IPS-18c (cell line): ENCODE measurements around the gene NELL1.
"Not testable (repeated sequence)": the region's sequence is repeated elsewhere in the genome, so short reads cannot be mapped to it uniquely, and the experiment has no call there.

Experiments
- H3K4me3 ChIP-seq: 2 replicates; pipeline ENCODE4 v1.7.0; 2013; ENCODE audit warnings: low read depth, mild to moderate bottlenecking, low read length, moderate library complexity; ENCODE audit not compliant: insufficient read depth
- H3K9me3 ChIP-seq: one replicate; pipeline ENCODE4 v1.6.1; 2013; ENCODE audit warnings: mild to moderate bottlenecking, low read length, moderate library complexity; ENCODE audit not compliant: control insufficient read depth, insufficient read depth

The NELL1 gene

DNA sequence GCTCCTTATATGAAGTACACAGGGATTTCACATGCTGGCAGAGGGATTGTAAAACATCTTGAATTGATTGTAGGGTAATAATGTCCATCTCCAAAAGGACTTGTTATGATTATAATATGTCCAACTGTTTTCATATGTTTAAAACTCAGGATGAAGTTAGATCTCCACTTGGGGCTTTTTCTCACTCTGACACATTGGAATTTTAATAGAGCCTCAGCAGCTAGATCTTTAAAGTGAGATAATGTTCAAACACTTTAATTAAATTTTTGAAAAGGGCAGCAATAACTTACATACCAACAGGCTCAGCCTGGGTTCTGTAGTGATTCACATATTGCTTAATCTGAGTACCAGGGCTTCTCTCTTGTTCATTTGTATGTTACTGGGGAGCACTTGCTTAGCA, 152.1 kb downstream of the NELL1 start:
- Histone ChIP-seq H3K4me3 (no peak overlapping the region), H3K9me3 (no peaks in the 10 kb centered on the region)

GRCh38 chr11:20824773-20825172, 155.4 kb downstream of the NELL1 start:
- Histone ChIP-seq H3K9me3 (no peaks in the 10 kb centered on the region), H3K4me3 (no peak overlapping the region)

DNA sequence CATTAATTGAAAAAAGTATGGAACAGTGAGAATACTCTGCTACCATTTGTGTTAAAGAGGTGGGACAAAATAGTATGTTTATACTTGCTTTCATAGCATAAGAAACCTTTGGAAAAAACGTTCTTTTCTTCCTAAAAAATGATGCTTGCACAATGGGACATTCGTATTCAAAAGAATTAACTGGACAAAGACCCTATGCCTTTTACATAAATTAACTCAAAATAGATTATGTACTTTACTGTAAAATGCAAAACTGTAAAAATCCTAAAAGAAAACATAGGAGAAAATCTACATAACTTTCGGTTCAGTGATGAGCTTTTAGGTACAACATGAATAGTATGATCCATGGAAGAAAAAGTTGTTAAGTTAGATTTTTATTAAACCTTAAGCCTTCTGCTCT, 166.2 kb downstream of the NELL1 start:
- Histone ChIP-seq H3K4me3 (no peak overlapping the region), H3K9me3 (no peaks in the 10 kb centered on the region)

DNA sequence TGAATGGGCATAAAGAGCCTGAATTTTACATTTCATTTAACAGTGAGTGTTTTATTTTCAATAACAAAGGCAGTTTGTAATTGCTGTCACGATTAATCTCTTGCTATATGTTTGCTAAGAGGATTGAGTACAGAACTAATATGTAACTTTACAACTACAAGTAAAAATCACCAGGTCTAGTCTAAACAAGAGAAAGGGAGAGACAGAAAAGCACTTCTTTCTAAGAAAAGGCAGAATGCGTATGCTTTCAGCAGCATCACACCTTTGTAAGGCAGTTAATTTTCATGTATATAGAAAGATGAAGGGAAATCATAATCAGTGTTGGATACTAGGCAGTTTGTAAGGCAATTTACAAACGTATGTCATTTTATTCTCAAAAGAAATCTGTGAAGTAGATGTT, 169.8 kb downstream of the NELL1 start:
- H3K9me3 ChIP-seq, result no peaks in the 10 kb centered on the region
- H3K4me3 ChIP-seq, result no peak overlapping the region

- Histone ChIP-seq H3K9me3 (no peaks in the 10 kb centered on the region), H3K4me3 (no peak overlapping the region)
Observed at GRCh38 chr11:20840341-20840740, 171.0 kb downstream of the NELL1 start.

DNA sequence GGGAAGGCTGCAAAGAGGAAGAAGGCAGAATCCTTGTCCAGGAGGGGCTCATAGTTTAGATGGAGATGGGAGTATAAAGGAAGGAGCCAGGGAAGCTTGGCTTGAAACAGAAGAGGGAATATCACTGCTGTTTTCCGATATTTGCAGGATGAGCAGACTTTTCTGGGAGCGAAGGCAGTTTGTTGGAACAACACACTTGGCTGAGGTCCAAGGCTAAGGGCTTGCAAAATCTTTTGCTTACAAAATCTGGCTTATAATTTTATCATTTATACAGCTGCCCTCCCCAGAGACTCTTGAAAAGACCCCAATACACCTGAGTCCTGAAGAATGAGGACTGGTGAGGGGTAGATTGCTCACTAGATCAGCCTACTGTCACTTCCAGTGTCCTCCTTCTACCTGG, 174.8 kb downstream of the NELL1 start:
- no peaks in the 10 kb centered on the region for H3K9me3 ChIP-seq
- no peak overlapping the region for H3K4me3 ChIP-seq

DNA sequence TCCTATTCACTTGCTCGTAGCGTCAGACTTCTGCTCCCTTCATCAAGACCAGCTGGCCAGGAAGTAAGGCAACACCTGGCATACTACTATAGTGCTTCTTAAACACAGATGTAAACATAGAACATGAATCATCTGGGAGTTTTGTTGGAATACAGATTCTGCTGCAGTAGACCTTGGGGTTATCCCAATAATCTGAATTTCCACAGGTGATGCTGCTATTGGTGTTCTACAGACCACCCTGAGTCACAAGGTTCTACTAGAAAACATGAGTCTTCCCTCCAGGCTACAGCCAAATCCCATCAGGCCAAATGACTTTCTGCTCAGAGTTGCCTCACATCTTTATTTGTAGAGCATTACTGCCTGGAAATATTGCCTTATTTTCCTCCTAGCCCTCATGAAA, 175.2 kb downstream of the NELL1 start:
- Histone ChIP-seq H3K9me3 (no peaks in the 10 kb centered on the region), H3K4me3 (no peak overlapping the region)

- H3K9me3 ChIP-seq, result no peaks in the 10 kb centered on the region
- H3K4me3 ChIP-seq, result no peak overlapping the region
Observed at GRCh38 chr11:20854215-20854955, 185.0 kb downstream of the NELL1 start.

- H3K9me3 ChIP-seq, result peaks cover 3% of the 10 kb centered on the region
- H3K4me3 ChIP-seq, result no peak overlapping the region
Observed at GRCh38 chr11:20861322-20861721, 191.9 kb downstream of the NELL1 start.

- not testable (repeated sequence) for H3K4me3 ChIP-seq, H3K9me3 ChIP-seq
Observed at GRCh38 chr11:20862263-20862662, 192.9 kb downstream of the NELL1 start.

DNA sequence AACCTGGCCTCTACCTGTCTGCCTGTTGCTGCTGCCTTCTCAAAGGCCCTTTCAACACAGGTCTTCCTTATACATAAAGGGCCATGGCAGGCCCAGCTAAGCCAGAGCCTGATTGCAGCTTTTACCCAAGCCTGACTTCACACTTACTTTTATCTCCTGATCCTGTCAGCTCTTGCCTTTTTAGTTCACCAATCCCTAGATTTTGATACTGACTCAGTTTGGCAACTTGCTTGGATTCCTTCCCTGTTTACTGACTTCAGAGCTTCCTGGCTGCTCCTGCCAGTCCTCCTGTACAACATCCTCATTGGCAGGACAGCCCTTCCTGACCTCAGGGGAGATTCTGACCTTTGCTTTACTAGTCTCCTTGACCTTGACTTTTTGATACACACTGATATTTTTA, 195.2 kb downstream of the NELL1 start:
- Histone ChIP-seq H3K9me3 (peaks cover 3% of the 10 kb centered on the region), H3K4me3 (no peak overlapping the region)

DNA sequence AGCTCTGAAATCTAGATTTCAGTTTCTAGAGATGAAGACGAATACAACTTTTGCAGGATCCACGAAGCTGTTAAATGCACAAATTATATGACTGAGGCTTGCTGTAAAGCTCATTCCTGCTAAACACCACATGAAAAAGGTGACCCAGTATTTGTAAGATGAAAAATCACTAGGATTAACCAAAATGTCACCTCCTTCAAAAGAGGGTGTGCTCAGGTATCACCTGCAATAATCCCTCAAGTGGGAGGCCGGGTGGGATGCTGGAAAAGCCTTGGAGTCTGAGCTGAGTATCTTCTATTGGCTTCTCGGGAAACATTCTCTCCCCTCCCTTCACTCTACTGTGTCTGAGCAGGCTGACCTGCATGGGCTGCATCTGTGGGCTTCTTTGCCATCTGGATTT, 195.8 kb downstream of the NELL1 start:
- Histone ChIP-seq H3K4me3 (no peak overlapping the region), H3K9me3 (peaks cover 3% of the 10 kb centered on the region)

DNA sequence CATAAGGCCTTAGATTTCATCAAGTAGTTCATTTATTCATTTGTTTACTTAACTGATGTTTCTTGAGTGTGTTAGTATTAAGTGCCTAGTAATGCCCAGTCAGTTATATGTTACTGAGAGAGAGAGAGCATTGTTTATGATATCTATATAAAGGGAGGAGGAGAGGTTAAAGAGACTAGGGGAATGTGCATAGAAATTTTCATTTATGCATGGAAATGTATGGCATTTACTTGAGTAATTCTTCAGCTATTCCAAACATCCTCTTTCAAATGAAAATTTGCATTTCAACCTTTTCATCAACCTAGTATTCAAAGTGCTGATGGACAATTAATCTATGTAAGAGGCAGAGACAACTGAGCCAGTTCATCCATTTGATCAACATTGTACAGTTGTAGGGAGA, 199.7 kb downstream of the NELL1 start:
- Histone ChIP-seq H3K9me3 (peaks cover 2% of the 10 kb centered on the region), H3K4me3 (no peak overlapping the region)

DNA sequence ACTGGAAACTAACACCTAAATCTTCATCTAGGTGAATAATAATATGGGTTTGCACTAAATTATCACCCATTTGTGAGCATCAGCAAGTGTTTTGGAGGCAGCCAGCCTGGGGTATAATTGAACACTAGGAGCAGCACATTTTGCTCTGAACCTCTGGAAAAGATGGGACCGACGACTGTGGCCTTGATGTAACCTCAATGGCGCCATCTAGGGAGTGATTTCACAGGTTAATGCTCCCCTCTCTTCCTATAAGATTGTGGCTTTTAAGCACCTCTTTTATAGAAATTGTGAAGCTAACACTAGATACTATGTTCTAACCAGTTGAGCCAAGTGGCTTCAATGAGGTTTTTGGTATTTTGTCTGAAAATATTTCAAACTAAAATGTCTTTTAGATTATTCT, 203.7 kb downstream of the NELL1 start:
- Histone ChIP-seq H3K4me3 (no peak overlapping the region), H3K9me3 (no peaks in the 10 kb centered on the region)

- no peaks in the 10 kb centered on the region for H3K9me3 ChIP-seq
- H3K4me3 ChIP-seq, result no peak overlapping the region
Observed at GRCh38 chr11:20874358-20874757, 205.0 kb downstream of the NELL1 start.

GRCh38 chr11:20875889-20876288, 206.5 kb downstream of the NELL1 start:
- H3K9me3 ChIP-seq, result no peaks in the 10 kb centered on the region
- no peak overlapping the region for H3K4me3 ChIP-seq

GRCh38 chr11:20876738-20877137, 207.4 kb downstream of the NELL1 start:
- H3K9me3 ChIP-seq, result no peaks in the 10 kb centered on the region
- no peak overlapping the region for H3K4me3 ChIP-seq

DNA sequence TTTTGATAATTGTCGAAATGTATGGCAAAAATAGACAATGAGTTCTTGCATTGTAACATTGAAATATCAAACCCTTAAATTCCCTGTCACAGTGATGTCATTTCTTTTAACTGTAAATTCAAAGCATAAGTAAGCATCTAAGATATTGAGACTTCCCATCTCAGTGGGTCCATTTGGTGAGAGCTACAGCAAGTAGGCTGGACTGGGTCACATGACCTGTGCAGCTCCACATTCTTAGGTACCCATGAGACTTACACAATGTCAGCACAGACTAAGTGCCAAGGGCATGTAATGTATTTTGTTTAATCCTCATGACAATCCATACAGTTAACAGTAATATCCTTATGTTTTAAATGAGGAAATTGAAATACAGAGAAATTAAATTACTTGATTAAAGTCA, 210.7 kb downstream of the NELL1 start:
- Histone ChIP-seq H3K9me3 (no peaks in the 10 kb centered on the region), H3K4me3 (no peak overlapping the region)
